ENCODE measurements around the gene GRK1.
"Not testable (repeated sequence)": the region's sequence is repeated elsewhere in the genome, so short reads cannot be mapped to it uniquely, and the experiment has no call there.

Gene GRK1

GRCh38 chr13:113665597-113666328, 1.3 kb upstream of the GRK1 start:
- no peak for DNase-seq (ENCODE audit: low read depth, low spot score)

DNA sequence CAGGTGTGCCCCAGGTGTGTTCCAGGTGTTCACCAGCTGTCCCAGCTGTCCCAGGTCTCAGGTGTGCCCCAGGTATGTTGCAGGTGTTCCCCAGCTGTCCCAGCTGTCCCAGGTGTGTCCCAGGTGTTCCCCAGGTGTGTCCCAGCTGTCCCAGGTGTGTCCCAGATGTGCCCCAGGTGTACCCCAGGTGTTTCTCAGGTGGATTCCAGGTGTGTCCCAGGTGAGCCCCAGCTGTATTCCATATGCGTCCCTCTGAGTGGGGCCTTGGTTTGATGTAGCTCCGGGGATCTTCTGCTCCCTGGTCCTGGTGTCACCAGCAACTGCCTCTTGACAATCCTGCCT, 719 bp upstream of the GRK1 start:
- no peak for DNase-seq (ENCODE audit: low read depth, low spot score)

DNA sequence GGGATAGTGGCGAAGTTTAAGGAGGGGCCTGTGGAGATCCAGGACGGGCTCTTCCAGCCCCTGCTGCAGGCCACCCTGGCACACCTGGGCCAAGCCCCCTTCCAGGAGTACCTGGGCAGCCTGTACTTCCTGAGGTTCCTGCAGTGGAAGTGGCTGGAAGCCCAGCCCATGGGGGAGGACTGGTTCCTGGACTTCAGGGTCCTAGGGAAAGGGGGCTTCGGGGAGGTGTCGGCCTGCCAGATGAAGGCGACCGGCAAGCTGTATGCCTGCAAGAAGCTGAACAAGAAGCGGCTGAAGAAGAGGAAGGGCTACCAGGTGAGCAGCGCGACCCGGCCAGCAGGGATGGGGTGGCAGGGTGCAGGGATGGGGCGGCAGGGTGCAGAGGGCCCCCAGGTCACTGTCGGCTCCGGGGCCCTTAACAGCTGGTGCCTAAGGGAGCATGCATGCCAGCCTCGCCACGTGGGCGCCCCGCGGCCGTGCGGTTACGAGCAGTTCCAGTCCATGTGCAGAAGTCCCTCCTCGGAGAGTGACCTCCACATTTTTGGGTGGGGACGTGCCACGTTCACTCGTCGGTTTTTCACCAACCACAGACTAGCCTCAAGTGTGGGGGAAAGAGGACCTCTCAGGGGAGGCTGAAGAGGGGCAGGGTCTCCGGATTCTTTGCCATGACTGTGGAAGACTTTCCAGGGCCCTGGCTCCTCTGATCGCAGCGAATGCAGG, 912 bp downstream of the GRK1 start:
- DNase-seq (ENCODE audit: low read depth, low spot score), result no peak

DNA sequence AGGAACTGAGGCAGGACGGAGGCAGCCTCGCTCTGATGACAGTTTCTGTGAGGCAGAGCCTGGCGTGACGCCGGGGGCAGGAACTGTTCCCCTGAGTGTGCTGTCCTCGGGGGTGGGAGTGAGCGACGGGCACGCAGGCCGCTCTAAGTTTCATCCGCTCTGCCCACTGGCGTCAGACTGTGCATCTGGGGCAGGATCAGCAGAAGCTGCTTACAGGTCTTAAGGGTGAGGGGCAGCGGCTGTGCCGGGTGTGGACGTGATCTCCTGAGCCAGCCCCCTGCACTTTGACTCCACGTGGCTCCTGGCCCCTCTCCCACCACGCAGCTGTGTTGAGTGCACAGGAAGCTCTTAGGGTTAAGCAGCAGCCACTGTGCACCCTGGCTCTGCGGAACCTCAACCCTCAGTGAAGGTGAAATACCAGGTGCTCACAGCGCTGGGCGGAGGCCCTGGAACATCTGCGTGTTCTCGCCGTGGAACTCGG, 1.5 kb downstream of the GRK1 start:
- no peak for DNase-seq (ENCODE audit: low read depth, low spot score)

- no peak for DNase-seq (ENCODE audit: low read depth, low spot score)
Measured at GRCh38 chr13:113669231-113669754, 2.3 kb downstream of the GRK1 start.

- DNase-seq (ENCODE audit: low read depth, low spot score), result no peak
Measured at GRCh38 chr13:113669755-113670341, 2.8 kb downstream of the GRK1 start.

- DNase-seq (ENCODE audit: low read depth, low spot score), result no peak
Measured at GRCh38 chr13:113670541-113670940, 3.5 kb downstream of the GRK1 start.

DNA sequence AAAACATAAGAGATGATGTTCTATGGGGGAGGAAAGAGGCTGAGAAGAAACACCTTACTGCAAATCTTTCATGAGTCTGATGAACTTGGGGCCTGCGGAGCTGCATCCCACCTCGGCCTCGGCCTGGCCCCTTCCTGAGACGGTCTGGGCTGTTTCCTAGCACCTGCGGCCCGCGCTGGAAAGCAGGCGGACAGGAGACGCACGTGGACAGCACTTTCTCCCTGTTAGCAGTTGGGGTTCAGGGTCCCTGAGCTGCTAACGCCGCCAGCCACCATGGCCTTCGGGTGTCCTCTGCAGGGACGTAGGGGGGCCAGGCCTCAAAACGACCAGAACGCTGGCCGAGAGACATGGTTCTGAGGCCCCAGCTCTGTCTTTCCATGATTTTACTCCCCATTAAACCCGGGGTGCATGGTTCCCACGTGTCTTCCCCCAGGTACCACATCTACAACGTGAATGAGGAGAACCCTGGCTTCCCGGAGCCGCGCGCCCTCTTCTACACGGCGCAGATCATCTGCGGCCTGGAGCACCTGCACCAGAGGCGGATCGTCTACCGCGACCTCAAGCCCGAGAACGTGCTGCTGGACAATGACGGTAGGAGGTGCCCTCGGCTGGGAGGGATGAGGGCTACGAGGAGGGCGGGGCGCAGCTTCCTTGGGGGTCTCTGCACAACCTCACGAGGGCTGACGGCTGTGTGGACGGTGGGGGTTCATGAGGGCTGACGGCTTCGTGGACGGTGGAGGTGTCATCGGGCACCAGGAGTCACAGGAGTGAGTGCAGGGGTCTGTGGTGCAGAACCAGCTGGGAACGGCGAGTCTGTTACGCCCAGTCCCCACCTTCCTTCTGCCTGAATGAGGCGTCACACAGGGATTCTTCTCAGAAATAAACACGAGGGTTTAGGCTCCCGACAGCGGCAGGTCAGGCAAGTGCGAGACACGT, 4.3 kb downstream of the GRK1 start:
- no peak for DNase-seq (ENCODE audit: low read depth, low spot score)

GRCh38 chr13:113672002-113672651, 5.1 kb downstream of the GRK1 start:
- DNase-seq (ENCODE audit: low read depth, low spot score), result no peak

DNA sequence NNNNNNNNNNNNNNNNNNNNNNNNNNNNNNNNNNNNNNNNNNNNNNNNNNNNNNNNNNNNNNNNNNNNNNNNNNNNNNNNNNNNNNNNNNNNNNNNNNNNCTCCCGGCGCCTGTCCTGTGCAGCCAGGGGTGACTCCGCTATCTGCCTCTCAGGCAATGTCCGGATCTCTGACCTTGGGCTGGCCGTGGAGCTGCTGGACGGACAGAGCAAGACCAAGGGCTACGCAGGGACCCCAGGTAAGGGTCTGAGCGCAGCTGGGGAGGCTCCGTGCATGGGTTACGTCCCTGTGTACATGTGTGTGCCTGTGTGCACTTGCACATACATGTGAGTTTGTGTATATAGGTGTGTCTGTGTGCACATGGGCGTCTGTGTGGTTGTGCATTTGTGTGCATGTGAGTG, 55.9 kb downstream of the GRK1 start:
- DNase-seq (ENCODE audit: low read depth, low spot score), result no peak

DNA sequence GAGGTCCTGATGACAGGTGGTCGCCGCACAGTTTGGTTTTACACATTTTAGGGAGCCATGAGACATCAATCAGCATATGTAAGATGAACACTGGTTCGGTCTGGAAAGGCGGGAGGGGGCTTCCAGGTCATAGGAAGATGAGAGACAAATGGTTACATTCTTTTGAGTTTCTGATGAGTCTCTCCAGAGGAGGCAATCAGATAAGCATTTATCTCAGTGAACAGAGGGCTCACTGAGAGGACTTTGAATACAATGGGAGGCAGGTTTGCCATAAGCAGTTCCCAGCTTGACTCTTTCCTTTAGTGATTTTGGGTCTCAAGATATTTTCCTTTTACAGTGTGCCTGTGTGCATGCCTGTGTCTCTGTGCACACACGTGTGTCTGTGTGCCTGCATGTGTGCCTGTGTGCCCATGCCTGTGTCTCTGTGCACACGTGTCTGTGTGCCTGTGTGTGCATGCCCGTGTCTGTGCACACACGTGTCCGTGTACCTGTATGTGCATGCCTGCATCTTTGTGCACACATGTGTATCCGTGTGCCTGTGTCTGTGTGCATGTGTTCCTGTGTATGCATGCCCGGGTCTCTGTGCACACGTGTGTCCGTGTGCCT, 56.5 kb downstream of the GRK1 start:
- DNase-seq (ENCODE audit: low read depth, low spot score), result no peak

DNA sequence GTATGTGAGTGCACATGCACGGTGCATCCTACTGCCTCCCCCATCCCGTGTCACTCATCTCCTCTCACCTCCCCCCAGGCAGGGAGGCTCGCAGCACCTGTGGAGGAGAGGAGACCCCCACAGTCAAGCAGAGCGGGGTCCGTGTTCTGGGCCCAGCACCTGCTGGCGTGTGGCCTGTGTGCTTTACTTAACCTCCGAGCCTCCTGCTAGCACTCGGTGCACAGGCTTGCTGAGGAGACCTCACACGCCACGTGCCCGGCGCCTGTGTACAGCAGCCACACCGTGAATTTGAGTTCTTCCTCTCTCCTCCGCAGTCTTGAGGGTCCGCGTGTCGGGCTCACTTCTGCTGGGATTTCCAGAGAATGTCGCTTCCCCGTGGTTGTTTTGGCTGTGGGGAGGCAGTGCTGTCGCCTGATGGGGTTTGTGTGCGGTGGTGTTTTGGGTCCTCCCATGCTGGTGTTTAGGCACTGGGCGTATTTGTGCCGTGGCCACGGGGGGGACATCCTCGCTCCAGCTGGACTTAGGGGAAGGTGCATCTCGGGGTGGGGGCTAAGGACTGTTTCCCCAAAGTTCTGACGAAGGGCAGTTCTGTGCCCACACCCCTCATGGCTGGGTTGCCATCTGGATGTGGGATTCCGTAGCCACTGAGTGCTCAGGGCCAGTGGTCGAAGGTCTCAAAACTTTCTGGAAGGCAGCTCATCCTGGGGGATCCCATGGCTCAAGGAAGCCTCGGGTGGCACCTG, 57.2 kb downstream of the GRK1 start:
- no peak for DNase-seq (ENCODE audit: low read depth, low spot score)

- peak; percentile 88 for DNase-seq (ENCODE audit: low read depth, low spot score)
Measured at GRCh38 chr13:113724780-113725315, 57.8 kb downstream of the GRK1 start.

DNA sequence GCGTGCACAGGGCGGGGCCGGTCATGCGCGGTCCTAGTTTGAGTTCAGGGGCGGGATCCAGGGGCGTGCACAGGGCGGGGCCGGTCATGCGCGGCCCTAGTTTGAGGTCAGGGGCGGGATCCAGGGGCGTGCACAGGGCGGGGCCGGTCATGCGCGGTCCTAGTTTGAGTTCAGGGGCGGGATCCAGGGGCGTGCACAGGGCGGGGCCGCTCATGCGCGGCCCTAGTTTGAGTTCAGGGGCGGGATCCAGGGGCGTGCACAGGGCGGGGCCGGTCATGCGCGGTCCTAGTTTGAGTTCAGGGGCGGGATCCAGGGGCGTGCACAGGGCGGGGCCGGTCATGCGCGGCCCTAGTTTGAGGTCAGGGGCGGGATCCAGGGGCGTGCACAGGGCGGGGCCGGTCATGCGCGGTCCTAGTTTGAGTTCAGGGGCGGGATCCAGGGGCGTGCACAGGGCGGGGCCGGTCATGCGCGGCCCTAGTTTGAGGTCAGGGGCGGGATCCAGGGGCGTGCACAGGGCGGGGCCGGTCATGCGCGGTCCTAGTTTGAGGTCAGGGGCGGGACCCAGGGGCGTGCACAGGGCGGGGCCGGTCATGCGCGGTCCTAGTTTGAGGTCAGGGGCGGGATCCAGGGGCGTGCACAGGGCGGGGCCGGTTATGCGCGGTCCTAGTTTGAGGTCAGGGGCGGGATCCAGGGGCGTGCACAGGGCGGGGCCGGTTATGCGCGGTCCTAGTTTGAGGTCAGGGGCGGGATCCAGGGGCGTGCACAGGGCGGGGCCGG, 58.5 kb downstream of the GRK1 start:
- not testable (repeated sequence) for DNase-seq (ENCODE audit: low read depth, low spot score)

DNA sequence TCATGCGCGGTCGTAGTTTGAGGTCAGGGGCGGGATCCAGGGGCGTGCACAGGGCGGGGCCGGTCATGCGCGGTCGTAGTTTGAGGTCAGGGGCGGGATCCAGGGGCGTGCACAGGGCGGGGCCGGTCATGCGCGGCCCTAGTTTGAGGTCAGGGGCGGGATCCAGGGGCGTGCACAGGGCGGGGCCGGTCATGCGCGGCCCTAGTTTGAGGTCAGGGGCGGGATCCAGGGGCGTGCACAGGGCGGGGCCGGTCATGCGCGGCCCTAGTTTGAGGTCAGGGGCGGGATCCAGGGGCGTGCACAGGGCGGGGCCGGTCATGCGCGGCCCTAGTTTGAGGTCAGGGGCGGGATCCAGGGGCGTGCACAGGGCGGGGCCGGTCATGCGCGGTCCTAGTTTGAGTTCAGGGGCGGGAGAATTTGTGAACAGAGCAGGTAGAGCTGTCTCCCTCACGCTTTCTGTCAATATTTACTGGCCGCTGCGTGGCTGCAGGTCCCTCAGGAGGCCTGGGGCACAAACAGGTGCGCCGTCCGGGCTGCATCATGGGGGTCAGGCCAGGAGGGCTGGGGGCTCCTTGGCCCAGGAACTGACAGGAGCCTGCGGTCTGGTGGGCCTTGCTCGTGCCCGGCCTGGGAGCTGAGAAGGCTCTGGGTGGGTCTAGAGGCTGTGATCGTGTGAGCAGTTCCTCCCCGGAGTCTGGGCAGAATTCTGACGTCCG, 59.2 kb downstream of the GRK1 start:
- not testable (repeated sequence) for DNase-seq (ENCODE audit: low read depth, low spot score)

DNA sequence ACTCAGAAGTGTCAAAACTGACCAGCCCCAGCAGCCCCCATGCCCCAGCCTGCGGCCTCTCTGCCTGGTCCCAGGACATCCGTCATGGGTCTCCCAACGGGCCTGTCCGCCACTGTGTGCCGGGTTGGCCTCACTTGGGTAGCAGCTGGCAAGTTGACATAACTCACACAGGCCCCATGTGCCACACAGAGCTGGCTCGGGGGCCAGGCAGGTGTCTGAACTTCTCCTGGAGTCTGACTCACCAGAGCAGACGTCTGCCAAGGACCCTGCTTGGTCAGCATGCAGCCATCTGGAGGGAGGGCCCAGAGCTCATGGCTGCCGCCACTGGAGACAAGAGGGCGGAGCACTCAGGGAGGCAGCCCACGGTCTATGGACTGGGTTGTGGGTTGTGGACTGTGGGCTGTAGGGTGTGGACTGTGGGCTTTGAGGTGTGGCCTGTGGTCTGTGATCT, 60.0 kb downstream of the GRK1 start:
- DNase-seq (ENCODE audit: low read depth, low spot score), result no peak

GRCh38 chr13:113728571-113729054, 61.6 kb downstream of the GRK1 start:
- DNase-seq (ENCODE audit: low read depth, low spot score), result no peak

Measured in ELF-1 (cell line).